Measurements from ENCODE around the gene ZP2. TPM values are rescaled to one million over a fixed set of nuclear protein-coding genes. Genes with fewer than 3 reads are reported as not detected.

ZP2 gene
- total and polyA plus RNA-seq, 9 of the 15 experiments (the other 6 are each of a cell fraction or from before 2014, with no cell fraction given), result not detected

DNA sequence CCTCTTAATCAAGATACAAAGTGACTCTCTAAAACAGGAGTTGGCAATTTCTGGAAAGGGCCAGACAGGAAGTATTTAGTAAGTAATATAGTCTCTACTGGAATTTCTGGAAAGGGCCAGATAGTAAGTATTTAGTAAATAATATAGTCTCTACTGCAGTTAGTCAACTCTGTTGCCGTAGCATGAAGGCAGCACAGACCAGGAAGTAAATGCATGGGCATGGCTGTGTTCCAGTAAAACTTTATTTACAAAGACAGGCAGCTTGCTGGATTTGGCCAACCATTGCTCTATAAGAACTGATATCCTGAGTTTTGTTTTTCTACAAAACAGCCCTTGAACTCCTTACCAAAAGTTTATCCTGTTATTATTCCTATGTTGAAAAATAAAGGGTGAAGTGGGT, 36.0 kb downstream of the ZP2 start:
- no peaks in the 10 kb centered on the region for H3K9me3 ChIP-seq (replicated peaks; ENCODE audit: control insufficient read depth, insufficient read depth, low read depth, low read length)
- H3K9me1 ChIP-seq (ENCODE audit: control insufficient read depth, insufficient read depth, low read length), result peaks cover 2% of the 10 kb centered on the region
- no peak for FAIRE-seq
- ATAC-seq, result no peak
- H3K4me1 ChIP-seq (replicated peaks in 1 of 2; ENCODE audit: control insufficient read depth in 2 of 2, insufficient read depth in 2 of 2, low read length in 2 of 2), result no peaks in the 10 kb centered on the region
- DNase-seq (ENCODE audit: extremely low read depth in 1 of 4, low spot score in 3 of 4), result no peak
- BruUV-seq (replicated peaks), result no TSS peak
- H3K36me3 ChIP-seq (ENCODE audit: control insufficient read depth, insufficient read depth, low read length), result peaks cover 25% of the 10 kb centered on the region; the same call in 1 of the 3 replicates
- no peak overlapping the region for H3K27ac ChIP-seq (ENCODE audit: extremely low read depth, low read depth, low read length)
- CTCF ChIA-PET (ENCODE audit: low intra/inter-chr PET ratio), result no interaction called here
- H3K4me3 ChIP-seq, result no peak overlapping the region
- intact Hi-C loops (cut with micrococcal nuclease) (no loop called here), in situ Hi-C loops (cut with MboI) (no loop called here)
- POLR2A ChIA-PET, result interaction anchor here (0.6 kb wide), 1 partner anchor 82 kb away, joined by 4 read pairs; no protein-coding TSS in a partner anchor
- H3K79me2 ChIP-seq (ENCODE audit: control insufficient read depth, insufficient read depth, low read length), result no peaks in the 10 kb centered on the region
- no peak overlapping the region for H2AFZ ChIP-seq (ENCODE audit: low read depth, low read length)
- H3K9ac ChIP-seq (ENCODE audit: insufficient read depth in 1 of 2, low read depth in 2 of 2, low read length in 2 of 2), result no peak overlapping the region
- no peaks in the 10 kb centered on the region for H3K27me3 ChIP-seq (ENCODE audit: control insufficient read depth in 2 of 2, insufficient read depth in 2 of 2, low read length in 2 of 2)
- WGBS (ENCODE audit: insufficient coverage, low coverage, missing lambda C conversion rate), result 95% methylated on average over 1 of the region's 1 CpG
- TF ChIP-seq, protein P1, sequence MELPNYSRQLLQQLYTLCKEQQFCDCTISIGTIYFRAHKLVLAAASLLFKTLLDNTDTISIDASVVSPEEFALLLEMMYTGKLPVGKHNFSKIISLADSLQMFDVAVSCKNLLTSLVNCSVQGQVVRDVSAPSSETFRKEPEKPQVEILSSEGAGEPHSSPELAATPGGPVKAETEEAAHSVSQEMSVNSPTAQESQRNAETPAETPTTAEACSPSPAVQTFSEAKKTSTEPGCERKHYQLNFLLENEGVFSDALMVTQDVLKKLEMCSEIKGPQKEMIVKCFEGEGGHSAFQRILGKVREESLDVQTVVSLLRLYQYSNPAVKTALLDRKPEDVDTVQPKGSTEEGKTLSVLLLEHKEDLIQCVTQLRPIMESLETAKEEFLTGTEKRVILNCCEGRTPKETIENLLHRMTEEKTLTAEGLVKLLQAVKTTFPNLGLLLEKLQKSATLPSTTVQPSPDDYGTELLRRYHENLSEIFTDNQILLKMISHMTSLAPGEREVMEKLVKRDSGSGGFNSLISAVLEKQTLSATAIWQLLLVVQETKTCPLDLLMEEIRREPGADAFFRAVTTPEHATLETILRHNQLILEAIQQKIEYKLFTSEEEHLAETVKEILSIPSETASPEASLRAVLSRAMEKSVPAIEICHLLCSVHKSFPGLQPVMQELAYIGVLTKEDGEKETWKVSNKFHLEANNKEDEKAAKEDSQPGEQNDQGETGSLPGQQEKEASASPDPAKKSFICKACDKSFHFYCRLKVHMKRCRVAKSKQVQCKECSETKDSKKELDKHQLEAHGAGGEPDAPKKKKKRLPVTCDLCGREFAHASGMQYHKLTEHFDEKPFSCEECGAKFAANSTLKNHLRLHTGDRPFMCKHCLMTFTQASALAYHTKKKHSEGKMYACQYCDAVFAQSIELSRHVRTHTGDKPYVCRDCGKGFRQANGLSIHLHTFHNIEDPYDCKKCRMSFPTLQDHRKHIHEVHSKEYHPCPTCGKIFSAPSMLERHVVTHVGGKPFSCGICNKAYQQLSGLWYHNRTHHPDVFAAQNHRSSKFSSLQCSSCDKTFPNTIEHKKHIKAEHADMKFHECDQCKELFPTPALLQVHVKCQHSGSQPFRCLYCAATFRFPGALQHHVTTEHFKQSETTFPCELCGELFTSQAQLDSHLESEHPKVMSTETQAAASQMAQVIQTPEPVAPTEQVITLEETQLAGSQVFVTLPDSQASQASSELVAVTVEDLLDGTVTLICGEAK (IDR thresholded peaks at IDR 0.05), result peak; percentile 83
- TF ChIP-seq, protein P1 (CRISPR knock-in tag; IDR thresholded peaks at IDR 0.05), result 0 out of 2 replicates have a peak, but pooled peaks have one; percentile 27
- no peak for TF ChIP-seq BMI1 (IDR thresholded peaks at IDR 0.05; ENCODE audit: low read length)
- H4K20me1 ChIP-seq (replicated peaks; ENCODE audit: control insufficient read depth, insufficient read depth, low read length), result no peaks in the 10 kb centered on the region
- H3K4me2 ChIP-seq (ENCODE audit: insufficient read depth, low read length), result no peak overlapping the region
